ENCODE measurements around the gene PPIA.
"Not testable (repeated sequence)": the region's sequence is repeated elsewhere in the genome, so short reads cannot be mapped to it uniquely, and the experiment has no call there.

Gene PPIA

DNA sequence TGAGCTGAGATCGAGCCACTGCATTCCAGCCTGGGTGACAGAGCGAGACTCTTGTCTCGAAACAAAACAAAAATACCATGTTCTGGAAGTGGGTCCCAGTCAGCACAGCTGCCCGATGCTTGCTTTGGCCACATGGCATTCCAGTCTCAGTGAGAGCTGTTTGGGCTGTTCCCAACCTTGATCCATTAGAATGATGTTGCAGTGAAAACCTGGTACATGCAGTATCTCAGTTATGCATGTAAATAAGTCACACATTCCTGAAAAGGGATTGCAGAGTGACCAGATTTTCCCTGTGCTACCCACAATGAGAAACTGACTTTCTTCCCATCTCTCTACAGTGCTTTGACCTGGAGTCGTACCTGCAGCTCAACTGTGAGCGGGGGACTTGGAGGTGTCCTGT, 32.4 kb upstream of the PPIA start:
- no peak for DNase-seq (ENCODE audit: low read depth in 2 of 2)

DNA sequence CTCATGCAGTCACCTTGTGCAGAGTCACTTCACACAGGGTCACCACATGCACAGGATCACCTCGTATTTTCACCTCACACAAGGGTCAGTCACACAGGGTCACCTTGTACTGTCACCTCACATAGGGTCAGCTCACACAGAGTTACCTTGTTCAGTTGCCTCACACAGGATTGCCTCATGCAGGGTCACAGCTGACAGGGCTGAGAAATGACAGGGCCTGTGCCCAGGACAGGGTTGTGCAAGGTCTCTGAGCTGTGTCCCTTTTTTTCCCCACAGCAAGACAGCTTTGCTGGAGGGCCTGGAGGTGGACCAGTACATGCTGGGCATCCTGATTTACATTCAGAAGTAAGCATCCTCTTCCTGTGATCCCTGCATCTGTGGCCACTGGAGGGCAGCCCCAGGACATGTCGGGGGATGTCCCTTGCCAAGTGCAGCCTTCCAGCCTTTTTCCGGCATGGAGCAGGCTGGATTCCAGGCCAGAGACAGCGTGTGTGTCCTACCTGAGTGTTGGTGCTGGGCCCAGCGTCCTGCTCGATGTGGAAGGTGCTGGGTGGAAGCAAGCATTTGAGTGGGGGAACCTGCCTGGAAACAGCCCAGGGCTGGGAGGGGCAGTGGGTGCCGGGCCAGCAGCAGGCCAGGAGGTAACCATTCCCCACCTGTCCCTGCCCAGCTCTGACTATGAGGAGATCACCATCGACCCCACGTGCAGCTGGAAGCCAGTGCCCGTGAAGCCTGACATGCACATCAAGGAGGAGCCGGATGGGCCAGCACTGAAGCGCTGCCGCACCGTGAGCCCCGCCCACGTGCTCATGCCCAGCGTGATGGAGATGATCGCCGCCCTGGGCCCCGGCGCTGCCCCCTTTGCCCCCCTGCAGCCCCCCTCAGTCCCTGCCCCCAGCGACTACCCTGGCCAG, 31.6 kb upstream of the PPIA start:
- DNase-seq (ENCODE audit: low read depth in 2 of 2), result no peak

DNA sequence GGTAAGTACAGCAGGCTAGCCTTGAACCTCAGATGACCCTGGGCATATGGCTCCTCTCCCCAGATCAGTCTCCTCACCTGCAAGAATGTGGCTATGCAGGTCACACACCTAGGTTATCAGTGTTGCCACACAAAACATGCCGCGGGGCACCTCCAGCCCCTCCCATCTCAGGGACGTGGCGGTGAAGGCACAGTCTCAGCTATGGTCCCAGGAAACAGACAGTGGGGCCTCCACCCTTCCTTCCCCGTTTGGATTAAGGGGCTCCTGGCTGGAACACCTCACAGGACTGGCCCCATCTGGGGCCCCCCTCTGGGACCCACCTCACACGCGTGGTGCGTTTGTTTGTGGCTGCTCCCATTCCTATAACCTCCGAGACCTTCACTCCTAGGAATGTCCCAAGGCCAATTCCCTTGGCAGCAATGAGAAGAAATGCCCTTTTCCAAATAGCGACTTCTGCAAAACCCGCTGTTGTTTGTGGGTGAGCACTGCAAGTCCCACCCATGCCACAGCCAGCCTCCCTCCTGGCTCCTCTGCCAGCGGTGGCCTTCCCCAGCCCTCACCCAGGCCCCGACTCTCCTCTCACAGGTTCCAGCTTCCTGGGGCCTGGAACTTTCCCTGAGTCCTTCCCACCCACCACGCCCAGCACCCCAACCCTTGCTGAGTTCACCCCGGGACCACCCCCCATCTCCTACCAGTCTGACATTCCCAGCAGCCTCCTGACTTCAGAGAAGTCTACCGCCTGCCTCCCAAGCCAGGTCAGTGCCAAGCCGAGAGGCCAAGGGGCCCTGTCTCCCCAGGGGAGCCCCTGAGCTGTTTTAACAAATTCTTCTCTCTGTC, 30.7 kb upstream of the PPIA start:
- DNase-seq (ENCODE audit: low read depth in 2 of 2), result no peak

DNA sequence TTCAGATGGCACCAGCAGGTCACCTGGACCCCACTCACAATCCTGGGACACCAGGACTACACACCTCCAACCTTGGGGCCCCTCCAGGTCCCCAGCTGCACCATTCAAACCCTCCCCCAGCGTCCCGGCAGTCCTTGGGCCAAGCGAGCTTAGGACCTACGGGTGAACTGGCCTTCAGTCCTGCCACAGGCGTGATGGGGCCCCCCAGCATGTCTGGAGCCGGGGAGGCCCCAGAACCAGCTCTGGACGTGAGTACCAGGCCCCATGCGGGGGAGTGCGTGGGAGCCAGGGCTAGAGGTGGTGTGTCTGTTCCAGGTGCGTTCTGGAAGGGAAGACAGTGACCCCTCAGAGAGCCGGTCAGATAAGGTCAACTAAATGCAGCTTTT, 30.1 kb upstream of the PPIA start:
- DNase-seq (ENCODE audit: low read depth in 2 of 2), result no peak

DNA sequence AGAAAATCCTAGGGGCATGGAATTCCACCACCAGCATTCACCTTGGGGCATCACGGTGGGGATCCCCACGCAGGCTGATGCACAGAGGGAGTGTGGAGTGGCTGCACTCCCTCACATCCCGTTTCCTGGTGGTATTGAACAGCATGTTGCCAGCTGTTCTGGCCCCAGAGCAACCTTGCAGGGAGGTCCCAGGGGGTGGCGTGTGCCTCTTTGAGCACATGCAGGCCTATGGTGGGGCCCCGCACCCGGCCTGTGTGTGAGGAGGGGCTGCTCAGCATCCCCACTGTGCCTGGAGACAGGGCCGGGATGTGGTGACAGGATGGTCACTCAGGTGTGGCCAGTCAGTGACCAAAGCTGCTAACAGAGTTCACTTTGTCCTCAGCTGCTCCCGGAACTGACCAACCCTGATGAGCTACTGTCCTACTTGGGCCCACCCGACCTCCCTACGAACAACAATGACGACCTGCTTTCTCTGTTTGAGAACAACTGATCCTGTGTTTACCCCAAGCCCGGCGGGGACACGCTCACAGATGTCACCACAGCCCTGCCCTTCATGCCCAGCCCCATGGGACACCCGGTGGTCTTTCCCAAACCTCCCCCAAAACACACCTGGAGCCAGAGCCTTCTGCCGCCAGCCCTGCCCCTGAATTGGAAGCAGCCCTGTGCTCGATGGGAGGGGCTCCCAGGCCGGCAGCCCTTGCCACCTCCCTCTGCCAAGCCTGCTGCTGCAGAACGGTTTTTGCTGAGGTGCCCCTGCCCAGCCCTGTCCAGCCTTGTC, 29.2 kb upstream of the PPIA start:
- no peak for DNase-seq (ENCODE audit: low read depth in 2 of 2)

DNA sequence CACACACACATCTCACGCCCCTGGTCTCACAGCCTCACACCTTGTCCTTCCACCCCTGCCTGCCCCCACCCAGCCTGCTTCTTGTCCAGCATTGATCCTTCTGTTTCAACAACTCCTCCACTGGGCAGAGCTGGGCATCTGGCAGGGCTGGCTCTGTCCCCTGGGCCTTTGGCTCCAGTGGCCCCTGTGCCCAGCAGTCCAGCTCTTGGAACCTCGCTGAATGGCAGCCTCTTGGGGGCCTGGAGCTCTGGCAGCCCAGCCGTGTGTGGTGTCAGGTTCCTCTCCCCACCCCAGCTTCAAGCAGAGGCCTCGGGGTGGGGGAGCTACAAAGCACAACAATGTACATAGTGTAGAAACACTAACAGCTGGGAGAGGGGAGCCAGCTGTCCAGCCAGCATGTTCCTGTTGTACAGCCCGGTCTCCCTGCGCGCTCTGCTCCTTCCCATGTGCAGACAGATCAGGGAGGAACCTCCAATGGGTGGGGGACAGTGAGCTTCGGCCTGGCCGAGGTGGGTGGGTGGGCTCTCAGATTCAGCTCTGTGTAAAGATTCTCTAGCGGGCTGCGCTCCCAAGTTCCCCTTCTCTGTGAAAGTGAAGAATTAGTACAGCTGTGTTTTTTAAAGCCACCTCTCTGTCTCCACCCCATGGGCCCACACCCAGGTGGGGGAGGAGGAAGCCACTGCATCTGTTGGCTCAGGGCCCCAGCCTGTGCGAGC, 28.4 kb upstream of the PPIA start:
- DNase-seq (ENCODE audit: low read depth in 2 of 2), result no peak

DNA sequence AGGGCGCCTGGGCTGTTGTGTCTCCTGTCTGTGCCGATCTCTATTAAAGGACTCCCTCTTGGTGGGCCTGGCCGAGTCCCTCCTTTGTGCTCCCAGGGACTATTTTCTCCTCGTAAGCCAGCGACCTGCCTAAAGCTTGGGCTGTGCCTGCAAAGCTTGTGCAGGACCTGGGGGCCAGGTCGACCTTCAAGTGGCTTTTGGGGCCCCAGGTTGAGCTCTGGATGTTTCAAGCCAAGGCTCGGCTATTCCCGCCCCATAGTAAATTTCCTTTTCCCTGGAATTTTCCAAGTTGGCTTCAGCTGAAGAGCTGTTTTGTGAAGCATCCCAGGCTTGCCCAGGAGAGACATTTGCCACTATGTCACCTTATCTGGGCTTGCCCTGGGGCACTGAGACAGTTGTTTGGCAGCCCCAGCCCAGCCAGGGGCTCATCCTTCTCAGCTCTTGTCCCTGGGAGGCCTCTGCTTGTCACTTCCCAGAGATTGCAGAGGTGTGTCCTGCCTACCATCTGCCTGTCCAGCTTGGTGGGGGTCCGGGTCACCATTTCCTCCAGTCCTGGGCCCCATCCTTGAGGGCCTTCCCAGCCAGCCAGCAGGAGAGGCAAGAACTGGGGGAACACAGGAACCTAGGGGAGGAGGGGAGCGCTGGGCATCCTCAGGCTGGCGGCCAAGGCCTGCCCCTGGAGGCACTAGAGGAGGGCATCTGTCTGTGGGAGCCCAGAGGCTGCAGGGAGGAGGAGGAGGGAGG, 27.7 kb upstream of the PPIA start:
- no peak for DNase-seq (ENCODE audit: low read depth in 2 of 2)

DNA sequence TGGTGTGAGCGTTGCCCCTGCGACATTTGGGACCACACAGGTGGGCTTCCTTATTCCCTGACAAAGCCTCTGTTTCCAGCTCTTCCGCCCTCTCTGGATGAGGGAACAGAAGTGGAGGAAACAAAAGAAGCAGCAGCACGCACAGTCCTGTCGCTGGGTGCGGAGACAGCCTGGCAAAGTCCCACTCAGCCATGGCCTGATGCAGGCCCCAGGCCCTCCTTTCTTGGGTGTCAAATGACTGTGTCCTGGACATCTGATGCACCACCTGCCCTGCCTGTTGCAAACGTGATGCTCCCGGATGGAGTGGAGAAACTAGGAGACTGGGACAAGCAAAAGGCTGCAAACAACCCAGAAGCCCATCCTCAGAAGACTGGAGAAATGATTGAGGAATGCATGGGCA, 27.1 kb upstream of the PPIA start:
- DNase-seq (ENCODE audit: low read depth in 2 of 2), result no peak

DNA sequence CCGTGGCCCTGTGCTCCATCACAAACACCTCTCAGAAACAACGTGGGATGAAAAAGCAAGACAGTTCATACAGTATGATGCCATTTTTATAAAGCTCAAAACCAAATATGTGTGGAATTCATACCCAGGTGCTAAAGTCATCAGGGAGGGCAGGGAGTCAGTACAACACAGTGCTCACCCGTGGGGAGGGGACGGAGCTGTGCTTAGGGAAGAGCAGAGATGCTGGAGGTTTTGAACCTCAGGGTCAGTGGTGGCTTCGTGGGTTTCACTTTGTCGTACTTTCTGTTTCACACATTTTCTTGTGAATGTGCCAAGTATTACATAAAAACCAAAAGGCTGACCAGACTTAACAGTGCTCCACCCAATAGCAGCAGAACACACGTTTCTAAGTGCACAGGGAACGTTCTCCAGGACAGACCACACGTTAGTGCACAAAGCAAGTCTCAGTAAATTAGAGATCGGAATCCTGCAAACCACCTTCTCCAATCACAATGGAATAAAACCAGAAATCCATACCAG, 26.6 kb upstream of the PPIA start:
- no peak for DNase-seq (ENCODE audit: low read depth in 2 of 2)

DNA sequence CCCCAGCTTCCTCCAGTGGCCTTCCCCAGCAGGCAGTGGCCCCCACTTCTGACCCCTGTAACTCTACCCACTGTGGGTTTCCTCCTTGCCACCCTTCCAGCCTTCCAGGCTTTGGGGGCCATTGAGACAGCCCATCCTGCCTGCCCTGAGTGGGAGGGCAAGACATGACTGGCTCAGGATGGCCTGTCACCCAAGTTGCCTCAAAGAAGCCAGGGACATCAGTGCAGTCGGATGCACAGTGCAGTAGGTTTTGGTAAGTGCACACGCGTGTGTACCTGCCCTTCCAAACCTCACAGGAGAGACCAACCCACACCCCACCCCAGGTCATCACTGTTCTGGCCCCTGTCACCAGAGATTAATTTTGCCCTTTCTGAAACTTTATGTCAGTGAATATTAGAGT, 25.1 kb upstream of the PPIA start:
- no peak for DNase-seq (ENCODE audit: low read depth in 2 of 2)

DNA sequence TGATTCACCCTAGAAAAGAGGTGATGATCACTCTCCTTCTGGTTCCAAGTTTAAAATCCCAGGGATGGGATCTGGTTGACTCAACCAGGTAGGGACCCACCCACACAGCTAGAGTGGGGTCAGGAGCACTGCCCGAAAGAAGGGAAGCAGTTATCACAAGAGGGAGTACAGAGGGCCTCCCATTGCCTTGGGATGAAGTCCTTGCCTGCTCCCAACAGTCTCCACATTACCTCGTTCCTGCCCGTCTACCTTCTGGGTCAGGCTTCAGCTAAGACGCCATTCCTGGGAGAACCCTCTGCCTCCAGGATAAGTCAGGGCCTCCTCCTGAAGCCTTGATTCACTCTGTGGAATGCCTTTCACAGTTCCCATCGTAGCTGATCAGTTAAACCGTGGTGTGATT, 24.0 kb upstream of the PPIA start:
- DNase-seq (ENCODE audit: low read depth in 2 of 2), result no peak

DNA sequence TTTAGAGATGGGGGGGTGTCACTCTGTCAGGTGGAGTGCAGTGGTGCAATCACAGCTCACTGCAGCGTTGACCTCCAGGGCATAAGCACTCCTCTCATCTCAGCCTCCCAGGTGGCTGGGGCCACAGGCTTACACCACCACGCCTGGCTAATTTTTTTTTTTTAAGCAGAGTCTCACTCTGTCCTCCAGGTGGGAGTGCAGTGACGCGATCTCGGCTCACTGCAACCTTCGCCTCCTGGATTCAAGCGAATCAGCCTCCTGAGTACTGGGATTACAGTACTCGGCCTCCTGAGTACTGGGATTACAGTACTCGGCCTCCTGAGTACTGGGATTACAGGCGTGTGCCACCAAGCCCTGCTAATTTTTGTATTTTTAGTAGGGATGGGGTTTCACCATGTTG, 23.6 kb upstream of the PPIA start:
- no peak for DNase-seq (ENCODE audit: low read depth in 2 of 2)

DNA sequence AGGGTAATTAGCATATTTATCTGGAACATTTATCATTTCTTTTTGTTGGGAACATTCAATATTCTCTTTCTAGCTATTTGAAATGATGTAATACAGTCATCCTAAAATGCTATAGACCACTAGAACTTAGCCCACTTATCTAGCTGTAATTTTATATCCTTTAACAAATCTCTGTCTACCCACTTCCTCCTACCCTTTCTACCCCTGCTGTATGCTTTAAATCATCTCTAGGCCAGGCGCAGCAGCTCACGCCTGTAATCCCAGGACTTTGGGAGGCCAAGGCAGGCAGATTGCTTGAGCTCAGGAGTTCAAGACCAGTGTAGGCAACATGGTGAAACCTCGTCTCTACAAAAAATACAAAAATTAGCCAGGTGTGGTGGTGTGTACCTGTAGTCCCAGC, 22.0 kb upstream of the PPIA start:
- DNase-seq (ENCODE audit: low read depth in 2 of 2), result not testable (repeated sequence)

DNA sequence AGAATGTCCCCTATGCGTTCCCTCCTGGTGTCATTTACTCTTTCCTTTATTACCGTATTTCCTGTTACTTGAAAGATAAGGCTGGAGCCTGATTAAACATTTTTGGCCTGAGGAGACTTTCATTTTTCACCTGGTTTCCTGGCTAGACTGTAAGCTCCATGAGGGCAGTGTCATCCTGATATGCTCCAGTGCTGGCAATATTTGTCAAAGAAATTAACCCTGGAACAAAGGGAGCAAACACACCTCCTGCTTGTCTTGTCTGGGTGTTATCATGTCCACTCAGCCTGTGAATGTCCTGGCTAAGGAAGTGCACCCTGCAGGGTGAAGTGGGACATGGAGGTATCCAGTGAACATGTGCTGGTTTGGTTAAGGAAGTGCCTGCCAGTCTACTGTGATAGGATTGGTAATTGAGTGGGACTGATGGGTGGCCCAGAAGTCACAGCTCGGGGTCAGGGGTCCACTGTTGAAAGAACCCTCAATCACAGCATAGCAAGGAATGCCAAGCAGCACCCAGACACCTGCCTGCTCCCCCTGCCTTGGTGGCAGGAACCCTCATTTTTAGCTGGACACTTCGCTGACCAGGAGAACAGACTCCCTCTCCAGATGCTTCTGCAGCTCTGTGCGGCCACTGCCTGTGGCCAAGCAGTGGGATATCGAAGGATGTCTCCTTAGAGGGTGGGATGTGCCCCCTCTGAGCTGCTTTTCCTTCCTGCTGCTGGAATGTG, 20.9 kb upstream of the PPIA start:
- DNase-seq (ENCODE audit: low read depth in 2 of 2), result no peak

DNA sequence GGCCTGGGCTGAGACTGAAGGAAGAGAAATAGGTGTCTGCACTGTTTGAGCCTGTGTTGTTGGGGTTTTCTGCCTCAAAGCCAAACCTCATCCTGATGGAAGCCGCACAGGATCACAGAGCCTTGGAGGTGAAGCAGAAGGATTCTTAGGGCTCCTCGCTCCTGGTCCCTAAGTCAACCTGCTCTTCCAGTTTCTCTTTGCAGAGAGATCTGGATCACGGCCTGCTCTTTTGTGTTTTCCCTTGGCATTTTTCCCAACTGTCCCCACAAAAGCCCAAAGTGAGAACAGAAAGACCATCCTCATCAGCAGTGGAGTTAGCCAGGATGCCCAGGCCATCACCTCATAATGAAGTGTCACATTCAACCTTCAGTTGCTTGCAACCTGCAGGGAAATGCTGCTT, 20.3 kb upstream of the PPIA start:
- no peak for DNase-seq (ENCODE audit: low read depth in 2 of 2)

DNA sequence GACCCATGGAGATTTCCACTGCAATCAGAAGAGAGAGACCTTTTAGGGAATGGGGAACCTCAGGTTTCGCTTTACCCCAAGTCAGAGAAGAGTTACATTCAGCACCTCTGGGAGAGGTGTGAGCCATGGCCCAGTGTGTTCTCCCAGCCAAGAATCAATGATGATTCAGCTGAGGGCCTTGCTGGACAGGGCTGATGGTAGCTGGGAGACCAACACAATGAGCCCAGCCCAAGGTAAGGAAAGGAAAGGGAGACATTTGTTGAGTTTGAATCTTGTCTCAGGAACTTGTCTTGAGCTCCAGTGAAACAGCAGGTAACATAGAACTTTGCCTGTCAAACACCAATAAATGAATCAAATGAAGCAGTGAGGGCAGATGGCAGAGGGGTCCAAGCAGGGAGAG, 14.0 kb upstream of the PPIA start:
- no peak for DNase-seq (ENCODE audit: low read depth in 2 of 2)

DNA sequence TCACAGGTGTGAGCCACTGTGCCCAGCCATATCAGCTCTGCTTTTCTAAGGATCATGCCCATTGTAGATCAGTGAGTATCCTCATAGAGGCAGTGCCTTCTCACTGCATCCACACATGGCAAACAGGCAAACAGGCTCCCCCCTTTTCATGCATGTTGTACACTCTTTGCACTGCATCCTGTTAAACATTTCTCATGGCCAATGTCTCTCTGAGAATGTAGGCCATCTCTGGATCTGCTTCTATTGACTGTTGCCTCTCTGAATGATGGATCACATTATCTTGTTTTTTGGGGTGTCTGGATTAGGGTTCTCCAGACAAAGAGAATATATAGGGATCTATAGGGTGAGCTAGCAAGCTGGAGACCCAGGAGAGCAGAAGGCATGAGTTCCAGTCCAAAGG, 13.1 kb upstream of the PPIA start:
- no peak for DNase-seq (ENCODE audit: low read depth in 2 of 2)

DNA sequence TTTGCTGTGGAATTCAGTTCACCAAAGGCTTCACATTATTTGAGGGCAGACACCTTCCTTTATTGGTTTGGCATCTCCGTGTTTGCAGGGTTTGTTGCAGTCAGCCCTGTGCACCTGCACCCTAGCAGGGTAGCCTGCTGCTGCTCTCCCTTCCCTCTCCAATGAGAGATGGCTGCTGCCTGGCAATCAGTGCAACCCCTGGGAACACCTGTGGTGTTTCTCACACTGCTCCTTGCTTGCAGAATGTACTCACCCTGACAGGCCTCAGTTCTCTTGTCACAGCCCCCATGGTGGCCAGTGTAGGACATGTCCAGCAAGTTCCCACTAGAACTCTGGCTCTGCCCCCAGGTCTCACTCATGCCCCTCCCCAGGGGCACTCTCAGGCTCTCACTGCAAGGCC, 12.1 kb upstream of the PPIA start:
- DNase-seq (ENCODE audit: low read depth in 2 of 2), result no peak

DNA sequence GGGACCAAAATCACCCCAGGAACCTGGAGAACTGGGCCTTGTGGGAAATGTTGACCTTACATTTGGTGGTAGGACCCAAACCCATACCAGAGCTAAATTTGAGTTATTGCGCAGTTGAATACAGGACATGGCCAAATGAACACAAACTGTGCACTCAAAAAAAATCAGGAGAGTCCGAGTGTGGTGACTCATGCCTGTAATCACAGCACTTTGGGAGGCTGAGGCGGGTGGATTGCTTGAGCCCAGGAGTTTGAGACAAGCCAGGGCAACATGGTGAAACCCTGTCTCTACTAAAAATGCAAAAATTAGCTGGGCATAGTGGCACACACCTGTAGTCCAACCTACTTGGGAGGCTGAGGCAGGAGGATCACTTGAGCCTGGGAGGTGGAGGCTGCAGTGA, 11.3 kb upstream of the PPIA start:
- not testable (repeated sequence) for DNase-seq (ENCODE audit: low read depth in 2 of 2)

DNA sequence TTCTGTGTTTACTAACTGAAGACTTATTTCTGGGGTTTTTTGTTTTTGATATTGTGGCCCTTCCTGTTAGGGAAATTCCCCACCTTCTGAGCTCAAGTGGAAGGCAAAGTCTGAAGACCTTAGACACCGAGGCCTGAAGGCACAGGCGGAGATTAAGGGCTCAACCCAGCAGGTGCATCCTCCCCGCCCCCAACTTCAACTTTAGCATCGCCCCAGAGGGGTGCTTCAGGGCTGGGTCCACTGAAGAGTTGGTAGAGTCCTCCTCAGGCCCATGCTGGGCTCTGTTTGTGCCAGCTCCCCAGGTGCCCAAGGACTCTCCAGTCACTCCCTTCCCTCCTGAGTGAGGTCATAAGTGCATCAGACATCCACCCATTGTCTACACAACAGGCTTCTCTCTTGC, 9.4 kb upstream of the PPIA start:
- no peak for DNase-seq (ENCODE audit: low read depth in 2 of 2)
